C4-2B (cell line): ENCODE measurements around the gene ZNF320.
"Not testable (repeated sequence)": the region's sequence is repeated elsewhere in the genome, so short reads cannot be mapped to it uniquely, and the experiment has no call there.

Experiments used
- ZFX ChIP-seq: fragments of 450-650 bp; IDR thresholded peaks from 2 replicates; pipeline ENCODE4 v1.6.1; 2017
- TF ChIP-seq, protein P1 (sequence below): fragments of 450-650 bp; conservative IDR thresholded peaks from 2 replicates; pipeline ENCODE4 v1.5.1; 2017; ENCODE audit warnings: mild to moderate bottlenecking

- TF ChIP-seq, protein P1, sequence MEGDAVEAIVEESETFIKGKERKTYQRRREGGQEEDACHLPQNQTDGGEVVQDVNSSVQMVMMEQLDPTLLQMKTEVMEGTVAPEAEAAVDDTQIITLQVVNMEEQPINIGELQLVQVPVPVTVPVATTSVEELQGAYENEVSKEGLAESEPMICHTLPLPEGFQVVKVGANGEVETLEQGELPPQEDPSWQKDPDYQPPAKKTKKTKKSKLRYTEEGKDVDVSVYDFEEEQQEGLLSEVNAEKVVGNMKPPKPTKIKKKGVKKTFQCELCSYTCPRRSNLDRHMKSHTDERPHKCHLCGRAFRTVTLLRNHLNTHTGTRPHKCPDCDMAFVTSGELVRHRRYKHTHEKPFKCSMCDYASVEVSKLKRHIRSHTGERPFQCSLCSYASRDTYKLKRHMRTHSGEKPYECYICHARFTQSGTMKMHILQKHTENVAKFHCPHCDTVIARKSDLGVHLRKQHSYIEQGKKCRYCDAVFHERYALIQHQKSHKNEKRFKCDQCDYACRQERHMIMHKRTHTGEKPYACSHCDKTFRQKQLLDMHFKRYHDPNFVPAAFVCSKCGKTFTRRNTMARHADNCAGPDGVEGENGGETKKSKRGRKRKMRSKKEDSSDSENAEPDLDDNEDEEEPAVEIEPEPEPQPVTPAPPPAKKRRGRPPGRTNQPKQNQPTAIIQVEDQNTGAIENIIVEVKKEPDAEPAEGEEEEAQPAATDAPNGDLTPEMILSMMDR = not testable (repeated sequence)
- TF ChIP-seq ZFX = not testable (repeated sequence)
Observed at GRCh38 chr19:52944703-52945493, 47.5 kb upstream of the ZNF320 start.
